Right lobe of liver (tissue), 6 donors: ENCODE data around the gene TRMT11. TPM values are rescaled to one million over a fixed set of nuclear protein-coding genes. Genes with fewer than 3 reads are reported as not detected.
A peak's percentile ranks its signal among the peaks of the same experiment; 100 is the strongest.

Source experiments
- ATAC-seq, 4 donors: fragments of 200-7000 bp; cut with Tn5 transposase; one replicate each; pipeline ENCODE4 v1.9.1; 2020; ENCODE audit warnings: mild to moderate bottlenecking in 4 of 4, moderate library complexity in 4 of 4
- DNase-seq, 3 donors: peaks; one replicate each; pipeline ENCODE4 v3.0.0-alpha.2; 2020
- H3K27ac ChIP-seq, 3 donors: fragments of 200-600 bp; one replicate each; pipeline ENCODE4 v1.8.0; 2022
- H3K27me3 ChIP-seq, 2 donors: fragments of 200-600 bp; one replicate each; pipeline ENCODE4 v1.8.0; 2022
- H3K36me3 ChIP-seq, 4 donors: fragments of 200-600 bp; sonication (generic) in 1 of 4; one replicate each; pipeline versions ENCODE4 v1.5.1 to v1.8.0; 2017 to 2022; ENCODE audit warnings: control low read depth in 1 of 4
- H3K4me1 ChIP-seq, 4 donors: fragments of 200-600 bp; sonication (generic) in 1 of 4; one replicate each; pipeline versions ENCODE4 v1.5.1 to v1.8.0; 2017 to 2022; ENCODE audit warnings: control low read depth in 1 of 4
- H3K4me3 ChIP-seq, 3 donors: fragments of 200-600 bp; one replicate each; pipeline ENCODE4 v1.8.0; 2022
- H3K9me3 ChIP-seq, 4 donors: fragments of 200-600 bp; sonication (generic) in 1 of 4; one replicate each; pipeline versions ENCODE4 v1.5.1 to v1.8.0; 2017 to 2022; ENCODE audit warnings: control low read depth in 1 of 4
- CTCF ChIP-seq, 4 donors: fragments of 200-600 bp in 3 of 4; fragments of 450-650 bp in 1 of 4; IDR thresholded peaks; one replicate each; pipeline versions ENCODE4 v1.5.1 to v1.8.0; 2016 to 2022; ENCODE audit warnings: antibody characterized with exemption in 4 of 4, mild to moderate bottlenecking in 2 of 4
- POLR2A ChIP-seq: fragments of 450-650 bp; IDR thresholded peaks from one replicate; pipeline ENCODE4 v1.6.1; 2017; ENCODE audit warnings: antibody characterized with exemption, mild to moderate bottlenecking
- WGBS: methylation state at CpG from one replicate; pipeline ENCODE4 v1.1.6; 2018; ENCODE audit warnings: low coverage, low lambda C conversion rate; ENCODE audit not compliant: insufficient coverage; ENCODE audit errors: missing lambda C conversion rate; 5-methylcytosine and 5-hydroxymethylcytosine counted together
- intact Hi-C, 2 donors: fragments of 100-400 bp; cut with DNase I; formaldehyde crosslinking; loops; one replicate each; pipeline versions ENCODE4 v1.11.2 to v1.14.1; 2022
- total RNA-seq, 6 experiments: library from RNA; depleted of rRNA in 2 of 6; stranded (reverse); fragments of >200 nt in 2 of 6; fragmentation: NEBNext Ultra II Directional in 3 of 6; extraction: Animal tissue kit (Norgen Biotek cat#: 25700) in 3 of 6; gene quantifications; one replicate each; pipeline versions ENCODE4 v1.1.0 to v1.2.4, GENCODE V29; 2016 to 2023
- donor health status: DM: no; HTN: yes; CAD: no.
- donor health status: DM: no; HTN: no; CAD: no.
- donor health status: DM: no; HTN: no; CAD: no.
- donor health status: DM: no; HTN: yes; CAD: no.
- donor health status: DM: no; HTN: yes; CAD: no.

The TRMT11 gene
- total RNA-seq, 6 experiments from 2014 or later = 12.6 to 36.0 (median 25.3) TPM

GRCh38 chr6:125984311-125984710 is 2.0 kb upstream of the TRMT11 start:
- TF ChIP-seq CTCF (IDR thresholded peaks at IDR 0.05) (no peak), POLR2A (no peak)
- H3K4me3 ChIP-seq = no peak overlapping the region
- H3K9me3 ChIP-seq = no peaks in the 10 kb centered on the region
- DNase-seq = no peak
- ATAC-seq = no peak
- no peaks in the 10 kb centered on the region for H3K36me3 ChIP-seq
- 70% methylated on average over 2 of the region's 2 CpGs for WGBS
- H3K27ac ChIP-seq = no peak overlapping the region
- H3K27me3 ChIP-seq = no peaks in the 10 kb centered on the region
- H3K4me1 ChIP-seq = peaks cover 0 to 43% (median 8%) of the 10 kb centered on the region in 4 donors
- intact Hi-C loops = no loop called here

DNA sequence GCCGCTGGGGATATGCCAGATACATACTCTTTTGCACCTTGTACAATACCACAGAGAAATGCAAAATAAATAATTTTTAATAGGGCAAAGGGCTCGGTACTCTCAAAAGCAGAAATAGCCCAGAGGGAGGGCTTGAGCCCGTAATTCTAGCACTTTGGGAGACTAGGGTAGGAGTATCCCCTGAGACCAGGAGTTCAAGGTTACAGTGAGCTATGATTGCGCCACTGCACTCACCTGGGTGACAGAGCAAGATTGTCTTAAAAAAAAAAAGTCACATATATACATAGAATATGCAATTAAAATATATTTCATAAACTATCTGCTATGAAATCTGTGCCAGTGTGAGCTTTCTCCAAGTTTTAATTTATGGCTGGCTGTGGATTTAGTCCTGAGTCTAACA is 818 bp upstream of the TRMT11 start:
- TF ChIP-seq CTCF (IDR thresholded peaks at IDR 0.05) = no peak
- no peak for TF ChIP-seq POLR2A
- Histone ChIP-seq H3K27me3 (no peaks in the 10 kb centered on the region), H3K9me3 (no peaks in the 10 kb centered on the region), H3K27ac (peak overlapping the region; percentile 83 to 89 (median 84)), H3K4me1 (peaks cover 0 to 55% (median 11%) of the 10 kb centered on the region in 4 donors), H3K4me3 (peak overlapping the region; percentile 65 to 85 (median 73)), H3K36me3 (no peaks in the 10 kb centered on the region)
- 45% methylated on average over 4 of the region's 4 CpGs for WGBS
- peak in 2 of 4 donors; percentile 10 to 13 for ATAC-seq
- DNase-seq = no peak
- intact Hi-C loops = no loop called here

DNA sequence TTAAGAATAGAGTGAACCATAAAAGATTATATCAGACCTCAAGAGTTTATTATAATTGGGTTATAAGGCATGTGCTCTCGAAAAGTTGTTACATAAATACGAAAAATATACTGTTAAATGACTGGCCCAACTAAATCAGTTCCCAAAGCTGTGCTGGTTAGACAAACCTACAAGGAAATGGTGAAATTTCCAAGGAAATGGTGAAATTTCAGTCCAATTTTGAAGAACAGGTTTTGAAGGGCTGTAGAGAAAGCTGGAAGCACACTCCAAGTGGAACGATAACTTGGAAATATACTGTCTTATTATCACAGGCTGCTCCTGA is 400 bp upstream of the TRMT11 start:
- no peak for ATAC-seq
- no peaks in the 10 kb centered on the region for H3K36me3 ChIP-seq
- peak overlapping the region; percentile 83 to 89 (median 84) for H3K27ac ChIP-seq
- intact Hi-C loops = no loop called here
- no peak for DNase-seq
- TF ChIP-seq POLR2A (no peak), CTCF (IDR thresholded peaks at IDR 0.05) (no peak)
- 2% methylated on average over 3 of the region's 3 CpGs for WGBS
- H3K4me1 ChIP-seq = peaks cover 0 to 59% (median 13%) of the 10 kb centered on the region in 4 donors
- no peaks in the 10 kb centered on the region for H3K9me3 ChIP-seq
- no peaks in the 10 kb centered on the region for H3K27me3 ChIP-seq
- H3K4me3 ChIP-seq = peak overlapping the region; percentile 65 to 85 (median 73)

- WGBS = 16% methylated on average over 10 of the region's 10 CpGs
- H3K27me3 ChIP-seq = no peaks in the 10 kb centered on the region
- peak overlapping the region; percentile 83 to 89 (median 84) for H3K27ac ChIP-seq
- H3K36me3 ChIP-seq = no peaks in the 10 kb centered on the region
- ATAC-seq (peak; percentile 12 to 29 (median 24)), DNase-seq (no peak)
- H3K4me1 ChIP-seq = peaks cover 0 to 59% (median 18%) of the 10 kb centered on the region in 4 donors
- peak overlapping the region; percentile 65 to 85 (median 73) for H3K4me3 ChIP-seq
- no peaks in the 10 kb centered on the region for H3K9me3 ChIP-seq
- intact Hi-C loops = no loop called here
- TF ChIP-seq CTCF (IDR thresholded peaks at IDR 0.05) (no peak), POLR2A (no peak)
Observed at GRCh38 chr6:125987026-125987617, 782 bp downstream of the TRMT11 start.
